ENCODE data around the gene VAV3. TPM values are rescaled to one million over a fixed set of nuclear protein-coding genes. Genes with fewer than 3 reads are reported as not detected.

The VAV3 gene
- total and polyA plus RNA-seq, 10 of the 15 experiments (the other 5 are each of a cell fraction or from before 2014, with no cell fraction given): 0.84 to 5.5 (median 3.4) TPM

- DNase-seq (ENCODE audit: low read depth, low spot score): no peak
- ChIA-PET RAD21 (ENCODE audit: unreplicated experiment) (interaction anchor here (1.2 kb wide), 1 partner anchor 23 kb away, joined by 3 read pairs; no protein-coding TSS in a partner anchor), SMC1A (ENCODE audit: uncharacterized antibody, unreplicated experiment) (interaction anchor here (0.8 to 1.5 kb wide), 3 partner anchors 8 to 225 kb away, joined by 4 to 5 read pairs (median 5); no protein-coding TSS in a partner anchor), CTCF (interaction anchor here (0.6 kb wide), 1 partner anchor 597 kb away, joined by 3 read pairs; no protein-coding TSS in a partner anchor), POLR2A (no interaction called here)
- no peaks in the 10 kb centered on the region for H4K20me1 ChIP-seq (ENCODE audit: control insufficient read depth, insufficient read depth)
- no peaks in the 10 kb centered on the region for H3K36me3 ChIP-seq (ENCODE audit: control insufficient read depth in 2 of 2, insufficient read depth in 2 of 2, low read length in 1 of 2)
- FAIRE-seq: no peak
- H3K4me3 ChIP-seq: no peak overlapping the region
- 13% methylated on average over 2 of the region's 2 CpGs for WGBS (ENCODE audit: insufficient coverage, insufficient replicate concordance, low lambda C conversion rate, missing lambda C conversion rate)
- BruUV-seq (replicated peaks): no TSS peak
- H2AFZ ChIP-seq (ENCODE audit: control insufficient read depth, low read depth, low read length): no peak overlapping the region
- H3K4me1 ChIP-seq (ENCODE audit: control insufficient read depth, insufficient read depth, low read length): peaks cover 11% of the 10 kb centered on the region
- H3K27me3 ChIP-seq (replicated peaks in 1 of 2; ENCODE audit: control insufficient read depth in 2 of 2, insufficient read depth in 2 of 2, low read length in 1 of 2): no peaks in the 10 kb centered on the region
- intact Hi-C loops (cut with micrococcal nuclease; ENCODE audit: unreplicated experiment) (no loop called here), in situ Hi-C loops (cut with MboI) (no loop called here)
- no peaks in the 10 kb centered on the region for H3K79me2 ChIP-seq (ENCODE audit: control insufficient read depth, insufficient read depth, low read length)
- no peak overlapping the region for H3K4me2 ChIP-seq (ENCODE audit: control insufficient read depth, insufficient read depth)
- ATAC-seq: no peak
- H3K9ac ChIP-seq (ENCODE audit: control insufficient read depth, insufficient read depth, low read length): no peak overlapping the region
- H3K9me3 ChIP-seq (replicated peaks; ENCODE audit: control insufficient read depth, insufficient read depth, low read length): no peaks in the 10 kb centered on the region
- no peak overlapping the region for H3K27ac ChIP-seq (ENCODE audit: control insufficient read depth, insufficient read depth)
- TF ChIP-seq CHD4 (IDR thresholded peaks at IDR 0.05) (no peak), CEBPB (IDR thresholded peaks at IDR 0.05; ENCODE audit: borderline replicate concordance in 1 of 2, low read depth in 2 of 2, low read length in 2 of 2) (no peak), SKIL (IDR thresholded peaks at IDR 0.05; ENCODE audit: low read depth, poor library complexity, severe bottlenecking) (no peak), SUPT20H (IDR thresholded peaks at IDR 0.05; ENCODE audit: borderline replicate concordance, control insufficient read depth, low read depth, low read length) (no peak), IRF3 (IDR thresholded peaks at IDR 0.05) (no peak), WRNIP1 (IDR thresholded peaks at IDR 0.05; ENCODE audit: borderline replicate concordance, low read depth, low read length) (no peak), ZNF592 (IDR thresholded peaks at IDR 0.05) (no peak), FOXK2 (IDR thresholded peaks at IDR 0.05) (no peak), LARP7 (IDR thresholded peaks at IDR 0.05) (no peak), ZBTB40 (IDR thresholded peaks at IDR 0.05; ENCODE audit: borderline replicate concordance) (no peak)
Measured at GRCh38 chr1:108007531-108007930, 42.6 kb upstream of the VAV3 start.

Data from GM12878 (cell line).